H9 (cell line): ENCODE results near the gene UBA5. TPM values are rescaled to one million over a fixed set of nuclear protein-coding genes. Genes with fewer than 3 reads are reported as not detected.

ENCODE experiments used
- DNase-seq: peaks from one replicate; pipeline ENCODE4 v3.0.0-alpha.2; 2017
- H2AFZ ChIP-seq: one replicate; pipeline ENCODE4 v1.6.1; 2013; ENCODE audit warnings: mild to moderate bottlenecking, low read length, control low read depth, moderate library complexity
- H2AK5ac ChIP-seq: 2 replicates; pipeline ENCODE4 v1.6.1; 2013; ENCODE audit warnings: low read length, control low read depth, mixed read lengths; ENCODE audit not compliant: insufficient read length
- H2BK120ac ChIP-seq: one replicate; pipeline ENCODE4 v1.6.1; 2013; ENCODE audit warnings: low read depth, mild to moderate bottlenecking, low read length, control low read depth, inconsistent platforms; ENCODE audit not compliant: poor library complexity, severe bottlenecking
- H2BK12ac ChIP-seq: 2 replicates; pipeline ENCODE4 v1.6.1; 2013; ENCODE audit warnings: low read length, control low read depth, mixed read lengths, low read depth; ENCODE audit not compliant: insufficient read length
- H2BK15ac ChIP-seq: 2 replicates; pipeline ENCODE4 v1.6.1; 2013; ENCODE audit warnings: low read depth, low read length, control low read depth
- H2BK20ac ChIP-seq: one replicate; pipeline ENCODE4 v1.6.1; 2013; ENCODE audit warnings: low read depth, mild to moderate bottlenecking, low read length, control low read depth, inconsistent platforms; ENCODE audit not compliant: poor library complexity, severe bottlenecking
- H2BK5ac ChIP-seq: 2 replicates; pipeline ENCODE4 v1.6.1; 2013; ENCODE audit warnings: low read length, control low read depth, mixed read lengths; ENCODE audit not compliant: insufficient read length
- H3K14ac ChIP-seq: 2 replicates; pipeline ENCODE4 v1.6.1; 2013; ENCODE audit warnings: low read length, control low read depth; ENCODE audit not compliant: insufficient read depth
- H3K18ac ChIP-seq: 2 replicates; pipeline ENCODE4 v1.6.1; 2013; ENCODE audit warnings: low read depth, mild to moderate bottlenecking, mixed read lengths, low read length, control low read depth; ENCODE audit not compliant: insufficient read length
- H3K23ac ChIP-seq: 2 replicates; pipeline ENCODE4 v1.6.1; 2013; ENCODE audit warnings: low read length, control low read depth, mixed read lengths, low read depth; ENCODE audit not compliant: insufficient read length
- H3K23me2 ChIP-seq: 2 replicates; pipeline ENCODE4 v1.6.1; 2013; ENCODE audit warnings: low read depth, mild to moderate bottlenecking, mixed read lengths, low read length, control low read depth; ENCODE audit not compliant: insufficient read length, poor library complexity, severe bottlenecking
- H3K27ac ChIP-seq: 2 replicates; pipeline ENCODE4 v1.5.1; 2013; ENCODE audit warnings: low read length, control low read depth, mixed read lengths, low read depth; ENCODE audit not compliant: insufficient read length
- H3K27me3 ChIP-seq: 2 replicates; pipeline ENCODE4 v1.6.1; 2013; ENCODE audit warnings: low read length, control low read depth, inconsistent platforms; ENCODE audit not compliant: insufficient read depth
- H3K4ac ChIP-seq: 2 replicates; pipeline ENCODE4 v1.6.1; 2013; ENCODE audit warnings: low read depth, mild to moderate bottlenecking, control low read depth, inconsistent platforms, low read length, moderate library complexity
- H3K4me1 ChIP-seq: 2 replicates; pipeline ENCODE4 v1.6.1; 2013; ENCODE audit warnings: low read length, control low read depth, inconsistent platforms; ENCODE audit not compliant: insufficient read depth
- H3K4me2 ChIP-seq: 2 replicates; pipeline ENCODE4 v1.6.1; 2013; ENCODE audit warnings: low read length, control low read depth, mixed read lengths; ENCODE audit not compliant: insufficient read length, insufficient read depth
- H3K56ac ChIP-seq: 2 replicates; pipeline ENCODE4 v1.6.1; 2013; ENCODE audit warnings: low read depth, mild to moderate bottlenecking, mixed read lengths, low read length, control low read depth; ENCODE audit not compliant: insufficient read length
- H3K79me1 ChIP-seq: 2 replicates; pipeline ENCODE4 v1.6.1; 2013; ENCODE audit warnings: low read depth, mild to moderate bottlenecking, moderate library complexity, low read length, control low read depth, inconsistent platforms; ENCODE audit not compliant: insufficient read depth, poor library complexity, severe bottlenecking
- H3K79me2 ChIP-seq: 2 replicates; pipeline ENCODE4 v1.6.1; 2013; ENCODE audit warnings: low read length, control low read depth, inconsistent platforms; ENCODE audit not compliant: insufficient read depth
- H3K9ac ChIP-seq: 2 replicates; pipeline ENCODE4 v1.6.1; 2013; ENCODE audit warnings: low read length, control low read depth, mixed read lengths; ENCODE audit not compliant: insufficient read length; ENCODE audit errors: extremely low read depth
- H3K9me3 ChIP-seq: one replicate; pipeline ENCODE4 v1.6.1; 2013; ENCODE audit warnings: low read depth, low read length, inconsistent platforms; ENCODE audit not compliant: control insufficient read depth
- H3T11ph ChIP-seq: one replicate; pipeline ENCODE4 v1.6.1; 2013; ENCODE audit warnings: mild to moderate bottlenecking, low read length, control low read depth, inconsistent platforms
- H4K20me1 ChIP-seq: one replicate; pipeline ENCODE4 v1.6.1; 2013; ENCODE audit not compliant: control insufficient read depth, insufficient read length, insufficient read depth
- H4K5ac ChIP-seq: 2 replicates; pipeline ENCODE4 v1.6.1; 2013; ENCODE audit warnings: low read depth, mild to moderate bottlenecking, mixed read lengths, low read length, control low read depth; ENCODE audit not compliant: insufficient read length
- H4K8ac ChIP-seq: replicated peaks from 2 replicates; pipeline ENCODE4 v1.6.1; 2013; ENCODE audit warnings: low read length, control low read depth, mixed read lengths, low read depth; ENCODE audit not compliant: insufficient read length
- H4K91ac ChIP-seq: 2 replicates; pipeline ENCODE4 v1.6.1; 2013; ENCODE audit warnings: low read depth, mild to moderate bottlenecking, moderate library complexity, mixed read lengths, low read length, control low read depth; ENCODE audit not compliant: insufficient read length
- H3K27ac Mint-ChIP-seq, 3 experiments: 2 replicates in 2 of 3; 3 replicates in 1 of 3; pipeline ENCODE4 v1.8.0; 2020 to 2021; ENCODE audit warnings: mixed read lengths in 3 of 3, mild to moderate bottlenecking in 1 of 3, moderate library complexity in 1 of 3
- H3K27me3 Mint-ChIP-seq: 2 replicates; pipeline ENCODE4 v1.8.0; 2021; ENCODE audit warnings: low read depth, mild to moderate bottlenecking, moderate library complexity, mixed read lengths
- H3K36me3 Mint-ChIP-seq, 3 experiments: 2 replicates in 2 of 3; 3 replicates in 1 of 3; pipeline ENCODE4 v1.8.0; 2020 to 2021; ENCODE audit warnings: low read depth in 3 of 3, mixed read lengths in 3 of 3; ENCODE audit not compliant: insufficient read depth in 1 of 3
- H3K4me1 Mint-ChIP-seq, 2 experiments: 2 replicates each; pipeline ENCODE4 v1.8.0; 2020; ENCODE audit warnings: mixed read lengths in 2 of 2
- H3K4me3 Mint-ChIP-seq, 2 experiments: 2 replicates in 1 of 2; 3 replicates in 1 of 2; pipeline ENCODE4 v1.8.0; 2020 to 2021; ENCODE audit warnings: mild to moderate bottlenecking in 2 of 2, mixed read lengths in 2 of 2, moderate library complexity in 1 of 2
- H3K9me3 Mint-ChIP-seq, 2 experiments: 2 replicates in 1 of 2; 3 replicates in 1 of 2; pipeline ENCODE4 v1.8.0; 2020; ENCODE audit warnings: mild to moderate bottlenecking in 2 of 2, mixed read lengths in 2 of 2, moderate library complexity in 1 of 2
- CTCF ChIP-seq: fragments of 200-600 bp; sonication (generic); conservative IDR thresholded peaks from 3 replicates; pipeline ENCODE4 v1.8.0; 2021; ENCODE audit warnings: antibody characterized with exemption, mild to moderate bottlenecking
- WGBS: extraction: QIAGEN DNeasy Blood & Tissue Kit; methylation state at CpG from one replicate; pipeline ENCODE4 v1.1.7; 2013; ENCODE audit warnings: missing lambda C conversion rate, low lambda C conversion rate, mixed read lengths; ENCODE audit not compliant: insufficient read length; ENCODE audit errors: extremely low coverage; 5-methylcytosine and 5-hydroxymethylcytosine counted together
- total RNA-seq: library from RNA; stranded (reverse); gene quantifications from 2 replicates; pipeline ENCODE4 v1.2.1, GENCODE V29; 2021

The UBA5 gene
- total RNA-seq, 1 experiment from 2014 or later, result 37.7 TPM

DNA sequence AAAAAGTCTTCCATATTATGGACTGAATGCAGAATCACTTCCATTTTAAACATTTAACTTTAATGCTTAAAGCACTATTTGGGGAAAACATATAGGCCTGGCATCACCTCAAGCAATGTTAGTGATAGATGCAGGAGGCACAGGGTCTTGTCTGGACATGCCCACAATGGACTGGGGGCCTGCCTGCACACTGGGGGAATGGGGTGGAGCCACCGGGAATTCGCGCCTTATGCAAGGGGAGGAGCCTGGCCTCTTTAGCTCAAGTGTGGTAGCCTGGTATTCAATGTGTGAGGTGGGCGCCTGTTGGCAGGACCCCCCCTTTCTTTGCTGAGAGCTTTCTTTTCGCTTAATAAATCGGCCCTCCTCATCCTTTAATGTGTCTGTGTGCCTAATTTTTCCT, 33.2 kb upstream of the UBA5 start:
- Histone ChIP-seq H3K79me2 (no peaks in the 10 kb centered on the region), H3K9me3 (no peaks in the 10 kb centered on the region), H3K23ac (no peak overlapping the region), H3K4me2 (no peak overlapping the region), H2BK12ac (no peak overlapping the region), H3K9ac (no peak overlapping the region), H3K27me3 (no peaks in the 10 kb centered on the region), H2BK120ac (no peak overlapping the region), H3K27ac (no peak overlapping the region), H3T11ph (no peak overlapping the region), H2AK5ac (no peak overlapping the region), H4K91ac (no peak overlapping the region), H2BK5ac (no peak overlapping the region), H3K4me1 (no peaks in the 10 kb centered on the region; the same call in 1 of the 2 replicates), H4K20me1 (no peaks in the 10 kb centered on the region), H3K14ac (no peak overlapping the region), H3K18ac (no peak overlapping the region), H3K23me2 (no peaks in the 10 kb centered on the region), H3K4ac (no peak overlapping the region), H3K56ac (no peak overlapping the region), H4K5ac (no peak overlapping the region), H2BK20ac (no peak overlapping the region), H3K79me1 (no peaks in the 10 kb centered on the region), H2AFZ (no peak overlapping the region), H4K8ac (no peak overlapping the region), H2BK15ac (no peak overlapping the region)
- WGBS, result no CpG with 5 or more reads among the region's 6 CpGs
- Mint-ChIP-seq H3K27ac (peak overlapping the region in 2 of 3 experiments; percentile 57 to 91; a peak in 3 of 7 replicates), H3K9me3 (no peaks in the 10 kb centered on the region), H3K27me3 (no peaks in the 10 kb centered on the region), H3K4me1 (peaks cover 17 to 18% of the 10 kb centered on the region in 2 experiments), H3K36me3 (peaks cover 0 to 21% (median 16%) of the 10 kb centered on the region in 3 experiments; a peak in 4 of 7 replicates), H3K4me3 (no peak overlapping the region)
- peak; percentile 81 for DNase-seq
- no peak for TF ChIP-seq CTCF
